IMR-90 (cell line): ENCODE measurements around the gene CRTAC1. TPM values are rescaled to one million over a fixed set of nuclear protein-coding genes. Genes with fewer than 3 reads are reported as not detected.

Source experiments
- ATAC-seq: fragments of 200-7000 bp; cut with Tn5 transposase; 2 replicates; pipeline ENCODE4 v1.9.1; 2020; ENCODE audit warnings: low read depth, mild to moderate bottlenecking, moderate library complexity
- BruUV-seq: library from RNA; stranded (reverse); fragments of 400-500 nt; replicated peaks from 2 replicates; lab custom pipeline; 2021; lab: Mats Ljungman, UMichigan
- CTCF ChIA-PET: fragments of 300-600 bp; formaldehyde crosslinking; extraction: SDS; loops from one replicate; lab custom pipeline; 2021; ENCODE audit warnings: antibody characterized with exemption; lab: Yijun Ruan, JAX
- POLR2A ChIA-PET: fragments of 300-600 bp; sonication (Branson Sonifier 250); formaldehyde crosslinking; loops from one replicate; lab custom pipeline; 2022; ENCODE audit warnings: antibody characterized with exemption; ENCODE audit not compliant: unreplicated experiment; lab: Charles Lee
- DNase-seq: peaks from one replicate; pipeline ENCODE4 v3.0.0; 2013
- H2AFZ ChIP-seq: replicated peaks from 2 replicates; pipeline ENCODE3; 2013; ENCODE audit warnings: low read length, mild to moderate bottlenecking; ENCODE audit not compliant: poor library complexity
- H2AK5ac ChIP-seq: 2 replicates; pipeline ENCODE4 v1.6.1; 2013; ENCODE audit warnings: low read depth, low read length, inconsistent platforms
- H2AK9ac ChIP-seq: replicated peaks from 2 replicates; pipeline ENCODE3; 2013; ENCODE audit warnings: mild to moderate bottlenecking, low read depth, low read length, moderate library complexity; ENCODE audit not compliant: poor library complexity
- H2BK120ac ChIP-seq: 2 replicates; pipeline ENCODE4 v1.6.1; 2013; ENCODE audit warnings: low read depth, low read length, inconsistent platforms
- H2BK15ac ChIP-seq: 3 replicates; pipeline ENCODE4 v1.6.1; 2013; ENCODE audit warnings: low read depth, low read length, inconsistent platforms
- H2BK20ac ChIP-seq: 2 replicates; pipeline ENCODE4 v1.6.1; 2013; ENCODE audit warnings: low read depth, mild to moderate bottlenecking, inconsistent platforms, low read length, moderate library complexity
- H2BK5ac ChIP-seq: 2 replicates; pipeline ENCODE4 v1.6.1; 2013; ENCODE audit warnings: mild to moderate bottlenecking, low read depth, low read length, inconsistent platforms; ENCODE audit not compliant: poor library complexity, severe bottlenecking
- H3K14ac ChIP-seq: replicated peaks from 2 replicates; pipeline ENCODE4 v1.6.1; 2013; ENCODE audit warnings: low read depth, low read length, inconsistent platforms
- H3K18ac ChIP-seq: 2 replicates; pipeline ENCODE4 v1.6.1; 2013; ENCODE audit warnings: low read depth, low read length, control low read depth
- H3K23ac ChIP-seq: 2 replicates; pipeline ENCODE4 v1.6.1; 2013; ENCODE audit warnings: low read depth, low read length, inconsistent platforms
- H3K27ac ChIP-seq: 2 replicates; pipeline ENCODE4 v1.5.1; 2013; ENCODE audit warnings: mild to moderate bottlenecking, control low read depth, low read length; ENCODE audit not compliant: insufficient read depth
- H3K27me3 ChIP-seq: 2 replicates; pipeline ENCODE4 v1.6.1; 2013; ENCODE audit warnings: low read length; ENCODE audit not compliant: control insufficient read depth, insufficient read depth
- H3K36me3 ChIP-seq: 2 replicates; pipeline ENCODE4 v1.6.1; 2013; ENCODE audit warnings: low read length, mixed read lengths; ENCODE audit not compliant: control insufficient read depth, insufficient read depth
- H3K4ac ChIP-seq: 2 replicates; pipeline ENCODE4 v1.6.1; 2013; ENCODE audit warnings: low read depth, low read length, inconsistent platforms
- H3K4me1 ChIP-seq: 2 replicates; pipeline ENCODE4 v1.6.1; 2013; ENCODE audit warnings: low read length, mixed read lengths; ENCODE audit not compliant: control insufficient read depth, insufficient read depth
- H3K4me2 ChIP-seq: 2 replicates; pipeline ENCODE4 v1.6.1; 2013; ENCODE audit warnings: low read depth, mild to moderate bottlenecking, control low read depth, low read length, moderate library complexity
- H3K4me3 ChIP-seq: 2 replicates; pipeline ENCODE4 v1.5.1; 2013; ENCODE audit warnings: low read depth, mild to moderate bottlenecking, control low read depth, low read length, moderate library complexity; ENCODE audit not compliant: insufficient read depth
- H3K56ac ChIP-seq: 2 replicates; pipeline ENCODE4 v1.6.1; 2013; ENCODE audit warnings: low read length, inconsistent platforms; ENCODE audit not compliant: insufficient read depth; ENCODE audit errors: extremely low read depth
- H3K79me1 ChIP-seq, 2 experiments: 2 replicates each; pipeline ENCODE4 v1.6.1; 2013; ENCODE audit warnings: low read length in 2 of 2, inconsistent platforms in 1 of 2, low read depth in 1 of 2
- H3K9ac ChIP-seq: 2 replicates; pipeline ENCODE4 v1.6.1; 2013; ENCODE audit warnings: low read depth, low read length, control low read depth
- H3K9me1 ChIP-seq: 2 replicates; pipeline ENCODE4 v1.6.1; 2013; ENCODE audit warnings: low read length, inconsistent platforms; ENCODE audit not compliant: insufficient read depth
- H3K9me3 ChIP-seq: 2 replicates; pipeline ENCODE4 v1.6.1; 2013; ENCODE audit warnings: low read length; ENCODE audit not compliant: control insufficient read depth, insufficient read depth
- H4K20me1 ChIP-seq: 2 replicates; pipeline ENCODE4 v1.6.1; 2013; ENCODE audit warnings: low read length, inconsistent platforms; ENCODE audit not compliant: insufficient read depth
- H4K5ac ChIP-seq: 2 replicates; pipeline ENCODE4 v1.6.1; 2013; ENCODE audit warnings: mild to moderate bottlenecking, low read depth, low read length, control low read depth
- H4K8ac ChIP-seq, 2 experiments: 2 replicates each; pipeline ENCODE4 v1.6.1; 2013; ENCODE audit warnings: low read depth in 2 of 2, low read length in 2 of 2, control low read depth in 1 of 2, inconsistent platforms in 1 of 2
- H4K91ac ChIP-seq: 2 replicates; pipeline ENCODE4 v1.6.1; 2013; ENCODE audit warnings: low read depth, low read length, inconsistent platforms; ENCODE audit not compliant: insufficient read depth
- NFE2L2 ChIP-seq: fragments of 150-350 bp; IDR thresholded peaks from 2 replicates; pipeline ENCODE4 v1.6.1; 2016; ENCODE audit warnings: low read depth, mild to moderate bottlenecking, low read length
- POLR2A ChIP-seq: IDR thresholded peaks from 2 replicates; pipeline ENCODE4 v1.6.1; 2012; ENCODE audit warnings: mild to moderate bottlenecking, low read depth, low read length
- RAD21 ChIP-seq: IDR thresholded peaks from 2 replicates; pipeline ENCODE4 v1.6.1; 2012; ENCODE audit warnings: low read length, improper control_type of control experiment
- WGBS, 2 experiments: methylation state at CpG; one replicate each; pipeline versions ENCODE4 v1.1.5 to v1.1.7; 2013; ENCODE audit warnings: missing lambda C conversion rate in 2 of 2; ENCODE audit not compliant: insufficient read length in 1 of 2; ENCODE audit errors: extremely low coverage in 2 of 2; 5-methylcytosine and 5-hydroxymethylcytosine counted together
- dilution Hi-C: fragments of 300-500 bp; cut with HindIII; formaldehyde crosslinking; loops from one replicate; pipeline ENCODE4 v1.14.3; 2018; ENCODE audit warnings: low sequenced_read_pairs; ENCODE audit not compliant: unreplicated experiment
- in situ Hi-C: fragments of 300-500 bp; cut with MboI; formaldehyde crosslinking; loops from 3 replicates; pipeline ENCODE4 v1.14.3; 2019; ENCODE audit warnings: low sequenced_read_pairs, inconsistent platforms, mixed read lengths
- intact Hi-C: fragments of 100-400 bp; cut with micrococcal nuclease; formaldehyde crosslinking; loops from 2 replicates; pipeline ENCODE4 v1.10.0; 2022
- polyA plus RNA-seq, 3 experiments: library from polyadenylated mRNA; depleted of rRNA; stranded (reverse); fragments of >200 nt; gene quantifications; 2 replicates each; pipeline ENCODE4 v1.2.3, GENCODE V29; 2012; ENCODE audit warnings: low replicate concordance in 1 of 3
- total RNA-seq: library from RNA; depleted of rRNA; stranded (reverse); fragments of >200 nt; gene quantifications from 2 replicates; pipeline ENCODE4 v1.2.3, GENCODE V29; 2012

CRTAC1 gene
- total and polyA plus RNA-seq, 2 of the 4 experiments (the other 2 are of a cell fraction), result not detected

- H3K27me3 ChIP-seq, result peaks cover 38% of the 10 kb centered on the region
- no peak overlapping the region for H4K91ac ChIP-seq
- ChIA-PET CTCF (interaction anchor here (0.9 kb wide), 1 partner anchor 133 kb away, joined by 3 read pairs; no protein-coding TSS in a partner anchor), POLR2A (no interaction called here)
- no peak overlapping the region for H3K27ac ChIP-seq
- H4K5ac ChIP-seq, result no peak overlapping the region
- BruUV-seq, result no TSS peak
- H4K20me1 ChIP-seq, result no peaks in the 10 kb centered on the region
- no peak overlapping the region for H2BK20ac ChIP-seq
- H3K9me1 ChIP-seq, result no peaks in the 10 kb centered on the region
- dilution Hi-C loops (no loop called here), intact Hi-C loops (no loop called here), in situ Hi-C loops (loop anchor here (10.0 to 25.0 kb wide), 2 partner anchors 125 to 253 kb away; no protein-coding TSS in a partner anchor)
- no peak for DNase-seq
- H3K18ac ChIP-seq, result no peak overlapping the region
- H3K4me3 ChIP-seq, result no peak overlapping the region
- H3K9ac ChIP-seq, result no peak overlapping the region
- no peaks in the 10 kb centered on the region for H3K4me1 ChIP-seq
- no peak overlapping the region for H3K14ac ChIP-seq
- no peaks in the 10 kb centered on the region for H3K9me3 ChIP-seq
- H4K8ac ChIP-seq, result no peak overlapping the region
- H3K79me1 ChIP-seq, result no peaks in the 10 kb centered on the region
- no peak overlapping the region for H2AK5ac ChIP-seq
- no peak overlapping the region for H2BK15ac ChIP-seq
- no peak overlapping the region for H2AFZ ChIP-seq
- H3K56ac ChIP-seq, result no peak overlapping the region
- no peak overlapping the region for H2BK5ac ChIP-seq
- TF ChIP-seq POLR2A, result no peak
- TF ChIP-seq NFE2L2, result no peak
- no peak for TF ChIP-seq RAD21
- H2AK9ac ChIP-seq, result no peak overlapping the region
- H2BK120ac ChIP-seq, result no peak overlapping the region
- no peak overlapping the region for H3K23ac ChIP-seq
- no peak overlapping the region for H3K4ac ChIP-seq
- no peak for ATAC-seq
- 24% methylated on average over 4 of the region's 10 CpGs; no CpG with 5 or more reads in 1 of the 2 experiments for WGBS, 2 experiments
- no peak overlapping the region for H3K4me2 ChIP-seq
- no peaks in the 10 kb centered on the region for H3K36me3 ChIP-seq
Measured at GRCh38 chr10:98039690-98040381, 9.4 kb upstream of the CRTAC1 start.
